Activated CD4-positive, CD25-positive, alpha-beta regulatory T cell treated with anti-CD3 and anti-CD28 coated beads, Interleukin-2, amount 50 U/mL, for 72 hours (primary cell): Measurements from ENCODE around the gene YBX3.

Experiments used
- DNase-seq: peaks from one replicate; pipeline ENCODE4 v3.0.0; 2021

The YBX3 gene

GRCh38 chr12:10668526-10668925 lies 54.6 kb downstream of the YBX3 start:
- no peak for DNase-seq

GRCh38 chr12:10667581-10667980 lies 55.5 kb downstream of the YBX3 start:
- DNase-seq, result no peak

GRCh38 chr12:10664499-10664898 lies 58.6 kb downstream of the YBX3 start:
- no peak for DNase-seq

- DNase-seq, result no peak
Measured at GRCh38 chr12:10663869-10664268, 59.3 kb downstream of the YBX3 start.

GRCh38 chr12:10661338-10661737 lies 61.8 kb downstream of the YBX3 start:
- no peak for DNase-seq

- DNase-seq, result no peak
Measured at GRCh38 chr12:10654003-10654402, 69.1 kb downstream of the YBX3 start.

GRCh38 chr12:10652192-10652591 lies 70.9 kb downstream of the YBX3 start:
- DNase-seq, result no peak
